Colonic mucosa (tissue), 4 donors: ENCODE measurements around the gene ICOS. TPM values are rescaled to one million over a fixed set of nuclear protein-coding genes. Genes with fewer than 3 reads are reported as not detected.

Experiments used
- DNase-seq: peaks from one replicate; pipeline ENCODE4 v3.0.0-alpha.2; 2020
- H3K27ac ChIP-seq: fragments of 200-600 bp; one replicate; pipeline ENCODE4 v1.8.0; 2021
- H3K27me3 ChIP-seq: fragments of 200-600 bp; one replicate; pipeline ENCODE4 v1.8.0; 2021
- H3K36me3 ChIP-seq: fragments of 200-600 bp; one replicate; pipeline ENCODE4 v1.8.0; 2021
- H3K4me1 ChIP-seq: fragments of 200-600 bp; one replicate; pipeline ENCODE4 v1.8.0; 2021; ENCODE audit warnings: mild to moderate bottlenecking
- H3K4me3 ChIP-seq: fragments of 200-600 bp; one replicate; pipeline ENCODE4 v1.8.0; 2021
- H3K9ac ChIP-seq, 2 donors: one replicate each; pipeline ENCODE4 v1.7.0; 2013; ENCODE audit warnings: control low read depth in 2 of 2, low read depth in 2 of 2, low read length in 2 of 2
- H3K9me3 ChIP-seq: fragments of 200-600 bp; one replicate; pipeline ENCODE4 v1.8.0; 2021
- CTCF ChIP-seq: fragments of 200-600 bp; IDR thresholded peaks from one replicate; pipeline ENCODE4 v1.8.0; 2022; ENCODE audit warnings: antibody characterized with exemption, mild to moderate bottlenecking
- intact Hi-C: fragments of 100-400 bp; cut with DNase I; formaldehyde crosslinking; loops from one replicate; pipeline ENCODE4 v1.14.1; 2022
- total RNA-seq, 2 donors: library from RNA; stranded (reverse); fragmentation: NEBNext Ultra II Directional in 1 of 2; extraction: Animal tissue kit (Norgen Biotek cat#: 25700) in 1 of 2; gene quantifications; one replicate each; pipeline ENCODE4 v1.2.1, GENCODE V29; 2021
- donor health status: healthy.
- donor health status: DM: no; HTN: no; CAD: no.
- donor health status: DM: no; HTN: no; CAD: no.

The ICOS gene
- total RNA-seq, 2 donors from 2014 or later, result 0.32 to 0.69 TPM

GRCh38 chr2:203993560-203993959 lies 57.0 kb downstream of the ICOS start:
- H3K36me3 ChIP-seq, result no peaks in the 10 kb centered on the region
- H3K4me3 ChIP-seq, result no peak overlapping the region
- no peaks in the 10 kb centered on the region for H3K4me1 ChIP-seq
- TF ChIP-seq CTCF, result no peak
- no peaks in the 10 kb centered on the region for H3K9me3 ChIP-seq
- DNase-seq, result no peak
- no peak overlapping the region for H3K9ac ChIP-seq
- intact Hi-C loops, result no loop called here
- H3K27ac ChIP-seq, result no peak overlapping the region
- H3K27me3 ChIP-seq, result no peaks in the 10 kb centered on the region

- DNase-seq, result no peak
- no peaks in the 10 kb centered on the region for H3K27me3 ChIP-seq
- no peak overlapping the region for H3K9ac ChIP-seq
- H3K4me3 ChIP-seq, result no peak overlapping the region
- H3K36me3 ChIP-seq, result no peaks in the 10 kb centered on the region
- H3K9me3 ChIP-seq, result no peaks in the 10 kb centered on the region
- intact Hi-C loops, result no loop called here
- no peak for TF ChIP-seq CTCF
- no peak overlapping the region for H3K27ac ChIP-seq
- no peaks in the 10 kb centered on the region for H3K4me1 ChIP-seq
These were observed 58.2 kb downstream of the ICOS start for GRCh38 chr2:203994735-203995134.

GRCh38 chr2:203996692-203997091 lies 60.1 kb downstream of the ICOS start:
- Histone ChIP-seq H3K27ac (no peak overlapping the region), H3K4me3 (no peak overlapping the region), H3K36me3 (no peaks in the 10 kb centered on the region), H3K27me3 (no peaks in the 10 kb centered on the region), H3K4me1 (no peaks in the 10 kb centered on the region), H3K9me3 (no peaks in the 10 kb centered on the region), H3K9ac (no peak overlapping the region)
- no peak for DNase-seq
- intact Hi-C loops, result no loop called here
- TF ChIP-seq CTCF, result no peak

GRCh38 chr2:203997481-203997880 lies 60.9 kb downstream of the ICOS start:
- Histone ChIP-seq H3K27ac (no peak overlapping the region), H3K9me3 (no peaks in the 10 kb centered on the region), H3K9ac (no peak overlapping the region), H3K36me3 (no peaks in the 10 kb centered on the region), H3K4me1 (no peaks in the 10 kb centered on the region), H3K27me3 (no peaks in the 10 kb centered on the region), H3K4me3 (no peak overlapping the region)
- no peak for TF ChIP-seq CTCF
- no peak for DNase-seq
- intact Hi-C loops, result no loop called here

- no peaks in the 10 kb centered on the region for H3K9me3 ChIP-seq
- H3K9ac ChIP-seq, result no peak overlapping the region
- intact Hi-C loops, result no loop called here
- no peak overlapping the region for H3K27ac ChIP-seq
- no peak for TF ChIP-seq CTCF
- no peak for DNase-seq
- H3K4me3 ChIP-seq, result no peak overlapping the region
- no peaks in the 10 kb centered on the region for H3K27me3 ChIP-seq
- H3K36me3 ChIP-seq, result no peaks in the 10 kb centered on the region
- H3K4me1 ChIP-seq, result no peaks in the 10 kb centered on the region
These were observed 61.6 kb downstream of the ICOS start for GRCh38 chr2:203997980-203998809.
